HCT116 (cell line): ENCODE data around the gene NFIB.

Experiments
- CTCF ChIP-seq, 3 experiments: fragments of 200-600 bp in 1 of 3; sonication (generic) in 1 of 3; IDR thresholded peaks in 2 of 3; conservative IDR thresholded peaks in 1 of 3; 2 replicates each; pipeline ENCODE4 v1.5.1; 2012 to 2017; ENCODE audit warnings: low read depth in 2 of 3, low read length in 2 of 3, antibody characterized with exemption in 1 of 3, borderline replicate concordance in 1 of 3, control low read depth in 1 of 3, mild to moderate bottlenecking in 1 of 3, mixed read lengths in 1 of 3, mixed run types in 1 of 3, moderate library complexity in 1 of 3; ENCODE audit not compliant: insufficient read depth in 1 of 3
- YY1 ChIP-seq: IDR thresholded peaks from 2 replicates; pipeline ENCODE4 v1.6.1; 2011; ENCODE audit warnings: low read length, low read depth, moderate library complexity, mild to moderate bottlenecking; ENCODE audit not compliant: insufficient replicate concordance; ENCODE audit errors: extremely low read depth

DNA sequence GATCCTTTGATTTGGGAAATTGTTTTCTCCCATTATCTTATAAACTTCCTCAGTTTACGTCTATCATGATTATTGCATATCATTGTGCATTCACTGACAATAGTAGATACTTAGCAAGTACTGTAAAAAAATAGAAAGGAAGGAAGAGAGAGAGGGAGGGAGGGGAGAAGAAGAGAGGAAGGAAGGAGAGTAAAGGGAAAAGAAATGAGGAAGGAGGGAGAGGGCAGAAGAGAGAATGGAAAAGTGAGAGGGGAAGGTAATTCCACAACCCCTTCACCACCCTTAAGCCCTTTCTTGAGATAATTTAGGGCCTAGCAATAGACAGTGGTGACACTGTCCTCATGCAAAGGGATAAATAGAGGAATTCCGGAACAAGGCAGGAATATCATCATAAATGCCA, 64.4 kb downstream of the NFIB start:
- TF ChIP-seq CTCF (IDR thresholded peaks at IDR 0.05 in 2 of 3, conservative IDR thresholded peaks at IDR 0.05 in 1 of 3; ENCODE audit: borderline replicate concordance in 1 of 3, insufficient read depth in 1 of 3, low read depth in 2 of 3, low read length in 2 of 3) = no peak
- TF ChIP-seq YY1 = no peak
